ENCODE measurements around the gene MAP3K15. TPM values are rescaled to one million over a fixed set of nuclear protein-coding genes. Genes with fewer than 3 reads are reported as not detected.

MAP3K15 gene
- total and polyA plus RNA-seq, 10 of the 15 experiments (the other 5 are each of a cell fraction or from before 2014, with no cell fraction given): 0.03 to 0.16 TPM; not detected in 8

DNA sequence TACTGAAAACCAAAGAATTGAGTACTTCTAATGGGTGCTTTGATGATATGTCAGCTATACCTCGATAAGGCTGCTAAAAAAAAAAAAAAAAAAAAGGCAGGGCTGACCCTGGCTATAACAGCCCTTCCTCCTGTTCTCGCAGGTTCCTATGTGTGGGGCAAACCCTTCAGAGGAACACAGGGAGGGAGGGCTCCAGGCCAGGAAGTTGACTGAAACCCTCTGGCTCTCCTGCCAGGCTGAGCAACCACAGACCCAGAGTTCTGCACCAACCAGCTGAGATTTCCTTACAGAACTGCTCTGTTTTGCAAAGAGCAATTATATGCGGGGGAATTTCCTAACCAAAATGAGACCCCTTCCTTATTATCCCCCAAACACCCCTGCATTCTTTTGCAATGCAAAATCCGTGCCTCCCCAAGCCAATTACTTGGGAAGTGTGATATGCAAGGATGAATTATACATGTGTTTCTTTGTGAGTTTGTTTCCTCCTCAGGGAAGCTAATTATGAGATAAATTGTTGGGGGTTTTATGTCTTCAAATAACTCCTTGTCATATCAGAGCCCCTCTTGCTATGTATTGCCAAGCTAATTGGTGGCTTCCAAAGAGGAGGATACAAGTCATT is 126.0 kb downstream of the MAP3K15 start:
- Histone ChIP-seq H3K9me3 (replicated peaks; ENCODE audit: control insufficient read depth, insufficient read depth, low read length) (no peaks in the 10 kb centered on the region), H4K20me1 (ENCODE audit: control insufficient read depth, insufficient read depth) (no peaks in the 10 kb centered on the region), H3K4me3 (no peak overlapping the region), H3K4me2 (ENCODE audit: control insufficient read depth, insufficient read depth) (no peak overlapping the region), H3K4me1 (ENCODE audit: control insufficient read depth, insufficient read depth, low read length) (no peaks in the 10 kb centered on the region), H3K36me3 (ENCODE audit: control insufficient read depth in 2 of 2, insufficient read depth in 2 of 2, low read length in 1 of 2) (no peaks in the 10 kb centered on the region), H2AFZ (ENCODE audit: control insufficient read depth, low read depth, low read length) (no peak overlapping the region), H3K79me2 (ENCODE audit: control insufficient read depth, insufficient read depth, low read length) (no peaks in the 10 kb centered on the region), H3K27me3 (replicated peaks in 1 of 2; ENCODE audit: control insufficient read depth in 2 of 2, insufficient read depth in 2 of 2, low read length in 1 of 2) (no peaks in the 10 kb centered on the region), H3K9ac (ENCODE audit: control insufficient read depth, insufficient read depth, low read length) (no peak overlapping the region), H3K27ac (ENCODE audit: control insufficient read depth, insufficient read depth) (no peak overlapping the region)
- TF ChIP-seq, protein P1, sequence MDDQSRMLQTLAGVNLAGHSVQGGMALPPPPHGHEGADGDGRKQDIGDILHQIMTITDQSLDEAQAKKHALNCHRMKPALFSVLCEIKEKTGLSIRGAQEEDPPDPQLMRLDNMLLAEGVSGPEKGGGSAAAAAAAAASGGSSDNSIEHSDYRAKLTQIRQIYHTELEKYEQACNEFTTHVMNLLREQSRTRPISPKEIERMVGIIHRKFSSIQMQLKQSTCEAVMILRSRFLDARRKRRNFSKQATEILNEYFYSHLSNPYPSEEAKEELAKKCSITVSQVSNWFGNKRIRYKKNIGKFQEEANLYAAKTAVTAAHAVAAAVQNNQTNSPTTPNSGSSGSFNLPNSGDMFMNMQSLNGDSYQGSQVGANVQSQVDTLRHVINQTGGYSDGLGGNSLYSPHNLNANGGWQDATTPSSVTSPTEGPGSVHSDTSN (IDR thresholded peaks at IDR 0.05; ENCODE audit: insufficient replicate concordance, low read depth, low read length): no peak
- TF ChIP-seq RB1 (IDR thresholded peaks at IDR 0.05; ENCODE audit: borderline replicate concordance) (no peak), ZZZ3 (IDR thresholded peaks at IDR 0.05; ENCODE audit: control insufficient read depth, insufficient read length, low read depth) (no peak), MTA3 (IDR thresholded peaks at IDR 0.05; ENCODE audit: borderline replicate concordance, low read length) (no peak), CREB1 (IDR thresholded peaks at IDR 0.05; ENCODE audit: low read depth) (no peak)
- TF ChIP-seq, protein P2, sequence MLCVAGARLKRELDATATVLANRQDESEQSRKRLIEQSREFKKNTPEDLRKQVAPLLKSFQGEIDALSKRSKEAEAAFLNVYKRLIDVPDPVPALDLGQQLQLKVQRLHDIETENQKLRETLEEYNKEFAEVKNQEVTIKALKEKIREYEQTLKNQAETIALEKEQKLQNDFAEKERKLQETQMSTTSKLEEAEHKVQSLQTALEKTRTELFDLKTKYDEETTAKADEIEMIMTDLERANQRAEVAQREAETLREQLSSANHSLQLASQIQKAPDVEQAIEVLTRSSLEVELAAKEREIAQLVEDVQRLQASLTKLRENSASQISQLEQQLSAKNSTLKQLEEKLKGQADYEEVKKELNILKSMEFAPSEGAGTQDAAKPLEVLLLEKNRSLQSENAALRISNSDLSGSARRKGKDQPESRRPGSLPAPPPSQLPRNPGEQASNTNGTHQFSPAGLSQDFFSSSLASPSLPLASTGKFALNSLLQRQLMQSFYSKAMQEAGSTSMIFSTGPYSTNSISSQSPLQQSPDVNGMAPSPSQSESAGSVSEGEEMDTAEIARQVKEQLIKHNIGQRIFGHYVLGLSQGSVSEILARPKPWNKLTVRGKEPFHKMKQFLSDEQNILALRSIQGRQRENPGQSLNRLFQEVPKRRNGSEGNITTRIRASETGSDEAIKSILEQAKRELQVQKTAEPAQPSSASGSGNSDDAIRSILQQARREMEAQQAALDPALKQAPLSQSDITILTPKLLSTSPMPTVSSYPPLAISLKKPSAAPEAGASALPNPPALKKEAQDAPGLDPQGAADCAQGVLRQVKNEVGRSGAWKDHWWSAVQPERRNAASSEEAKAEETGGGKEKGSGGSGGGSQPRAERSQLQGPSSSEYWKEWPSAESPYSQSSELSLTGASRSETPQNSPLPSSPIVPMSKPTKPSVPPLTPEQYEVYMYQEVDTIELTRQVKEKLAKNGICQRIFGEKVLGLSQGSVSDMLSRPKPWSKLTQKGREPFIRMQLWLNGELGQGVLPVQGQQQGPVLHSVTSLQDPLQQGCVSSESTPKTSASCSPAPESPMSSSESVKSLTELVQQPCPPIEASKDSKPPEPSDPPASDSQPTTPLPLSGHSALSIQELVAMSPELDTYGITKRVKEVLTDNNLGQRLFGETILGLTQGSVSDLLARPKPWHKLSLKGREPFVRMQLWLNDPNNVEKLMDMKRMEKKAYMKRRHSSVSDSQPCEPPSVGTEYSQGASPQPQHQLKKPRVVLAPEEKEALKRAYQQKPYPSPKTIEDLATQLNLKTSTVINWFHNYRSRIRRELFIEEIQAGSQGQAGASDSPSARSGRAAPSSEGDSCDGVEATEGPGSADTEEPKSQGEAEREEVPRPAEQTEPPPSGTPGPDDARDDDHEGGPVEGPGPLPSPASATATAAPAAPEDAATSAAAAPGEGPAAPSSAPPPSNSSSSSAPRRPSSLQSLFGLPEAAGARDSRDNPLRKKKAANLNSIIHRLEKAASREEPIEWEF (IDR thresholded peaks at IDR 0.05; ENCODE audit: insufficient replicate concordance, low read depth, low read length): no peak
- TF ChIP-seq, protein P3, sequence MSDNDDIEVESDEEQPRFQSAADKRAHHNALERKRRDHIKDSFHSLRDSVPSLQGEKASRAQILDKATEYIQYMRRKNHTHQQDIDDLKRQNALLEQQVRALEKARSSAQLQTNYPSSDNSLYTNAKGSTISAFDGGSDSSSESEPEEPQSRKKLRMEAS (IDR thresholded peaks at IDR 0.05; ENCODE audit: low read depth, low read length): no peak
- TF ChIP-seq, protein P4, sequence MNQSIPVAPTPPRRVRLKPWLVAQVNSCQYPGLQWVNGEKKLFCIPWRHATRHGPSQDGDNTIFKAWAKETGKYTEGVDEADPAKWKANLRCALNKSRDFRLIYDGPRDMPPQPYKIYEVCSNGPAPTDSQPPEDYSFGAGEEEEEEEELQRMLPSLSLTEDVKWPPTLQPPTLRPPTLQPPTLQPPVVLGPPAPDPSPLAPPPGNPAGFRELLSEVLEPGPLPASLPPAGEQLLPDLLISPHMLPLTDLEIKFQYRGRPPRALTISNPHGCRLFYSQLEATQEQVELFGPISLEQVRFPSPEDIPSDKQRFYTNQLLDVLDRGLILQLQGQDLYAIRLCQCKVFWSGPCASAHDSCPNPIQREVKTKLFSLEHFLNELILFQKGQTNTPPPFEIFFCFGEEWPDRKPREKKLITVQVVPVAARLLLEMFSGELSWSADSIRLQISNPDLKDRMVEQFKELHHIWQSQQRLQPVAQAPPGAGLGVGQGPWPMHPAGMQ (IDR thresholded peaks at IDR 0.05; ENCODE audit: borderline replicate concordance): no peak
- in situ Hi-C loops (cut with MboI) (no loop called here), intact Hi-C loops (cut with micrococcal nuclease; ENCODE audit: unreplicated experiment) (no loop called here)
- ChIA-PET RAD21 (ENCODE audit: unreplicated experiment) (no interaction called here), CTCF (no interaction called here), POLR2A (no interaction called here), SMC1A (ENCODE audit: uncharacterized antibody, unreplicated experiment) (no interaction called here)
- no peak for DNase-seq (ENCODE audit: low read depth, low spot score)
- 5% methylated on average over 3 of the region's 4 CpGs for WGBS (ENCODE audit: insufficient coverage, insufficient replicate concordance, low lambda C conversion rate, missing lambda C conversion rate)
- no TSS peak for BruUV-seq (replicated peaks)
- no peak for FAIRE-seq
- no peak for ATAC-seq
